ENCODE results near the gene MBOAT1. TPM values are rescaled to one million over a fixed set of nuclear protein-coding genes. Genes with fewer than 3 reads are reported as not detected.

The MBOAT1 gene
- polyA plus RNA-seq, 1 donor from 2014 or later: 3.1 TPM

DNA sequence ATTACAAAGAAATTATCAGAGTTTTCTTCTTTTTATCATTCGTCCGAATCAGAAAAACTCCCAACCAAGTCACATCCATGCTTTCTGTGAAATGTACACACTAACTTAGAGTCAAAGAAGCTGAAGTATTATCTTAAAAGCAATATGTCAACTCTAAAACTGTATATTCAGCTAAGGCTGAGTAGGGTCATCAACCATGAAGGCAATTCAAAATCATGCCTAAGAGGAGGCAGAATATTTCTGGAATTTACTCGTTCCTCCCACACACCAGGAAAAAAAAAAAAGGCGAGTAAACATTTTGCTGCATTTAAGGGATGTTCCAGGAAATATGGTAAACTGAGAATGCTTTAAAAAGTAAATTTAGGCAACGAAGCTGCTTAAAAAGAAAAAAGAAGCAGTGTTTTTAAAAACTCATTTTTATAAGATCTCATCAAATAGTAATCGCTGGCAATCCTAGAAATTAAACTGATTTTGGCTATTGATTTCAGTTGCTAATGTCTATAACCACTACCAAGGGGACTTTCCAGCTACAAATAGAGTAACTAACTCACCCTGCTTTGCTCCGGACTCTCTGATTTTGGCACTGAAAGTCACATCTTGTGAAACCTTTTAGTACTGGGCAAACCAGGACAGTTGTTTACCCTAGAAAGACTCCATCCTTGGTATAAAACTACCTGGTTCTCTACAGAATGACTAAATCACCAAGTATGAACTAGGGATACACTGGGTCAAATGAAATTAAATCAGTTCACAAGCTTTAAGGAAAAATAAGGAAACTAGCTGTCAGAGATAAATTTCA is 82.8 kb downstream of the MBOAT1 start:
- no peaks in the 10 kb centered on the region for H3K27me3 Mint-ChIP-seq
- no peak overlapping the region for H3K27ac Mint-ChIP-seq
- H3K4me3 Mint-ChIP-seq: no peak overlapping the region
- H3K4me1 Mint-ChIP-seq: peaks cover 0 to 3% (median 0%) of the 10 kb centered on the region in 3 donors
- peaks cover 0 to 1% (median 0%) of the 10 kb centered on the region in 3 donors for H3K9me3 Mint-ChIP-seq
- H3K36me3 Mint-ChIP-seq: peaks cover 6% of the 10 kb centered on the region

DNA sequence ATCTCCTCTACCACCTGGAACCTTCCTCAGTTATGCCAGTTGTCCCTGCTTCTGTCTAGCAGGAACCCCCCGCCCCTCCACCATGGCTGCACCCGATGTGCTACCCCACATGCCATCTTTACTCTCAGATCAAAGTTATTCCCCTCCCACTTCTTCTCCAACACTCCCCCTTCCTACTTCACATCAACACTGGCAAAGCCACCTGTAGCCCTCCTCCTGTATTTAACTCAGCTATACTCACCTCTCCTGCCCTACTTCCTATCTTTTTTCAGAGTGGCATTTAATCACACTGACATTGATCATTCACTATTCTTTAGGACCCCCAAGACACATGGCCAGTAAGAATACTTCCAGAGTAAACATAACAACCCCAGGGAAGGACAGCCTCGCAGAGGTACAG is 84.3 kb downstream of the MBOAT1 start:
- peaks cover 0 to 3% (median 0%) of the 10 kb centered on the region in 3 donors for H3K4me1 Mint-ChIP-seq
- no peaks in the 10 kb centered on the region for H3K27me3 Mint-ChIP-seq
- no peak overlapping the region for H3K4me3 Mint-ChIP-seq
- H3K9me3 Mint-ChIP-seq: peaks cover 0 to 1% (median 0%) of the 10 kb centered on the region in 3 donors
- H3K27ac Mint-ChIP-seq: no peak overlapping the region
- H3K36me3 Mint-ChIP-seq: peaks cover 7% of the 10 kb centered on the region

DNA sequence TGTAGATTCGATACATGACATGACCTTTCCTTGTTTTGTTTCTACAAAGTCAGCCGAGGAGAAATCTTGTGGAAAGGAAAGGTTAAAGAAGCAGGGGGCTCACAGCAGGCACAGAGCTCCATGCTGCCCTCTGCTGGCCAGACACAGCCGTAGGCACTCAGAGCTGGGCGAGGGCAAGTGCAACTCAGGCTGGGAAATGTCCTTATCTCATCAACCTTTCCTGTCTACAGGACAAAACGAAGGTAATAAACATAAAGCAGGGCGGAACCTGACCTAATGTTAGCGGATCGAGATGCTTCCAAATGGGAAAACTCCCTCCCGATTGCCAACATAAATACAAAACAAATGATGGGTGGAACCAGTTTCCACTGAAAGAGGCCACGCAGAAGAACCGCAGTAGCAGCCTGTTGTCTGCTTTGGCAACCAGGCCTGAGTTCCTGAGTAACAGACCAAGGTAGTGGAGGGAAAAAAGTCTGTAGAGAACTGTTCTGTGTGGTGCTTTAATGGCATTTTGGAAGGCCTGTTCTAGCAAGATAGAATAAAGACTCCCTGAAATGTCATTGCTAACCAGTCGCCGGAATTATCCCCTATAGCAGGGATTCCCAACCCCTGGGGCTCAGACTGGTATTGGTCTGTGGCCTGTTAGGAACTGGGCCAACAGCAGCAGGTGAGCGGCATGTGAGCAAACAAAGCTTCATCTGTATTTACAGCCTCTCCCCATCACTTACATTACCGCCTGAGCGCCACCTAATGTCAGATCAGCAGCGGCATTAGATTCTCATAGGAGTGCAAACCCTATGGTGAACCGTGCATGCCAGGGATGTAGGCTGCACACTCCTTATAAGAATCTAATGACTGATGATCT is 85.2 kb downstream of the MBOAT1 start:
- no peak overlapping the region for H3K27ac Mint-ChIP-seq
- H3K9me3 Mint-ChIP-seq: no peaks in the 10 kb centered on the region
- no peak overlapping the region for H3K4me3 Mint-ChIP-seq
- H3K27me3 Mint-ChIP-seq: no peaks in the 10 kb centered on the region
- peaks cover 0 to 3% (median 0%) of the 10 kb centered on the region in 3 donors for H3K4me1 Mint-ChIP-seq
- H3K36me3 Mint-ChIP-seq: peaks cover 7% of the 10 kb centered on the region

DNA sequence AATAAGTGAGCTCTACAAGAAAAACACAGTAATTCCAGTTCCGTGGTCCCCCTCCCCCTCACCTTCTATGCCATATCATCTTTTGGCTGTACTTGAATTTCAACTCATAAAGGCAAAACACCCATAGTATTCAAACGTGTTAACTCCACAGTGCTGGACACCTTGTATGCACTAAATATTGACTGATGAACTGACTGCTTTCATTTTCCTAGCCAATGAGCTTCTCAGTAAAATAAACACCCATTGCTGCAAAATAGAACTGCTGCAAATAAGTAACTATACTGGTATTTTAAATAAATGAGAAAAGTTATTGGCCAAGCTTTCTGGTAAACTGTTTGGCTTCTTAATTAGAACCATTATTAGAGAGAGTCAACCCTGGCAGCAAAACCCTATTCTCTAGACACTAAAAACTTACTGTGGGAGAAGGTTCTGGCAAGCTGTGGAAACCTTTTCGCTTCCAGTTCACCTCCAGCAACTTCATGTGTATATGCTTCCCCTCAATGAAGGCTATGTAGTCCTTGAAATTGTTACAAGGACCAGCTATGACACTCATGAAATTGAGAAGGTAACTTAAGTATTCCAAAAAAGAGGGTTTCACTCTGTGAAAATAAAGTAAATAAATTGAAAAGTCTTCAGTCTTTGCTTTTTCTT is 86.0 kb downstream of the MBOAT1 start:
- no peaks in the 10 kb centered on the region for H3K9me3 Mint-ChIP-seq
- peaks cover 0 to 3% (median 0%) of the 10 kb centered on the region in 3 donors for H3K4me1 Mint-ChIP-seq
- H3K27me3 Mint-ChIP-seq: no peaks in the 10 kb centered on the region
- no peak overlapping the region for H3K4me3 Mint-ChIP-seq
- H3K36me3 Mint-ChIP-seq: peaks cover 7% of the 10 kb centered on the region
- H3K27ac Mint-ChIP-seq: no peak overlapping the region

DNA sequence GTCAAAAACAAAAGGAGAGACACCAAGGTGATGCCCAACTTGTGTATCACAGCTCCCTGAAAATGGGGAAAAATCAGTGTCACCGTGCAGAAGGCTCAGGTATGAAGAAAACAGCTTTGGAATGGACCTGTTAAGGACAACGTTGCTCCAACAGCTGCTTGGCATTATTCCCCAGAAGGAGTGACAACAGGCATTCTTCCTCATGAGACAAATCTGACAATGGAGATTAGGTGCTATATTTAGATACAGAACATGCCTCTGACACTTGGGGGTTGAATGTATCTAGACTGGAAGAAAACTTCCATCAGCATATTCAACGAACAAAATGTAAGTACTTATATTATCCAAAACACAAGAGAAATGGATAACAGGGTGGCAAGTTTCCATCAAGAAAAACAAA is 87.7 kb downstream of the MBOAT1 start:
- Mint-ChIP-seq H3K27ac (no peak overlapping the region), H3K36me3 (peaks cover 4% of the 10 kb centered on the region), H3K27me3 (no peaks in the 10 kb centered on the region), H3K9me3 (no peaks in the 10 kb centered on the region), H3K4me1 (peaks cover 0 to 4% (median 0%) of the 10 kb centered on the region in 3 donors), H3K4me3 (no peak overlapping the region)

DNA sequence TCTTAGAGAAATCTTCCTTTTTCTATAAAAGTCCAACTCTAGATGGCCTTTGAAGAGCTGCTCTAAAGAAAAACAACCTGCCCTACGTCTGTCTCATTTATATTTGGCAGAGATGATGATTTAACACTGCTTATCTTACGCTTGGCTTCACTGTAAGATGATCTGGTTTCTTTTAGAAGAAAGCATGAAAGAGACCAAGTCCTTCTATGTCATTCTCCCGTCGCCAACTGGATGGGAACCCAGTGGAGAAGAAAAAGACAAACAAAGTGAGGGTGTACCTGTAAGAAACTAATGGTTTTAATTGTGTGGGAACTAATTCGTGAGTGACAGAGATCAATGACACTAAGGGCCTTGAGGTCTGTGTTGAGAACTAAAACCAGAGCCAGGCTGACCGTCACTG is 92.8 kb downstream of the MBOAT1 start:
- Mint-ChIP-seq H3K4me1 (peaks cover 0 to 1% (median 0%) of the 10 kb centered on the region in 3 donors), H3K27me3 (no peaks in the 10 kb centered on the region), H3K9me3 (no peaks in the 10 kb centered on the region), H3K4me3 (no peak overlapping the region), H3K27ac (no peak overlapping the region), H3K36me3 (peaks cover 3% of the 10 kb centered on the region)

DNA sequence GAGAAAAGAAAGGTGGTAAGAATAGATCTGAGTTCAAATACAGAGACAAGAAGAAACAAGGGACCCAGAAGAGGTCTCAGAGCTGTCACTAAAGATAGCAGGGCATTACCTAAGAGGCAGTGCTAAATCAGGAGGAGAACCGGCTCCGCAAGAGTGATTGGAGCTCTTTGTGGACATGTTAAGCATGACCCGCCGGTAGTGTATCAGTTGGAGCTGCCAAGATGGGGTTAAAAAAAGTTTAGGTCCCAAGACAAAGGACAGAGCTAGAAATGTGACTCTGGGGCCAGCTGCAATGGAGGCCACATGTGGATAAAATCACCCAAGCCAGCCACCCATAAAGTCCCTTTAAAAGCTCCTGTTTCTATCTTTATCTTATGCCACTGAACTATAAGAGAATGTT is 93.4 kb downstream of the MBOAT1 start:
- Mint-ChIP-seq H3K36me3 (peaks cover 1% of the 10 kb centered on the region), H3K27ac (no peak overlapping the region), H3K9me3 (no peaks in the 10 kb centered on the region)

DNA sequence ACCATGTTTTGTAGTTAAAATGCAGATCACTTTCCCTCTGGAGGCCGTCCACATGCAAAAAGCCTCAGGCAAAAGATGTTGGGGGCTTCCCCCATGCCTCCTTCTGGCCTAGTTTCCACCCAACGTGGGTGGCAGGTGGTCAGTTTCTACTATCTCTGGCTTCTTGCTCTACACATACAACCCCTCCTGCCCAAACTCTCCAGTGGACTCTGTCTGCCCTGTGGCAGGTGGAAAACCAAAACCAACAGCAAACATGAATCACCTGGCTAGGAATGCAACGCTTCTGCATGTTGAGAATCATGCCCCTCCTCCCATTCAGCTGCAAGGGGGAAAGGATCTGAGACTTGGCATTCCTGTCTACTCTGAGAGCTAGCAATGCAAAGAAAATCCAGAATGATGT is 94.8 kb downstream of the MBOAT1 start:
- Mint-ChIP-seq H3K9me3 (no peaks in the 10 kb centered on the region), H3K27me3 (no peaks in the 10 kb centered on the region), H3K36me3 (peaks cover 1% of the 10 kb centered on the region), H3K4me3 (no peak overlapping the region), H3K27ac (no peak overlapping the region), H3K4me1 (peaks cover 0 to 1% (median 0%) of the 10 kb centered on the region in 3 donors)

More for the DNA sequence above, 93.4 kb downstream of the MBOAT1 start:
- peaks cover 0 to 1% (median 0%) of the 10 kb centered on the region in 3 donors for H3K4me1 Mint-ChIP-seq
- no peak overlapping the region for H3K4me3 Mint-ChIP-seq
- H3K27me3 Mint-ChIP-seq: no peaks in the 10 kb centered on the region

DNA sequence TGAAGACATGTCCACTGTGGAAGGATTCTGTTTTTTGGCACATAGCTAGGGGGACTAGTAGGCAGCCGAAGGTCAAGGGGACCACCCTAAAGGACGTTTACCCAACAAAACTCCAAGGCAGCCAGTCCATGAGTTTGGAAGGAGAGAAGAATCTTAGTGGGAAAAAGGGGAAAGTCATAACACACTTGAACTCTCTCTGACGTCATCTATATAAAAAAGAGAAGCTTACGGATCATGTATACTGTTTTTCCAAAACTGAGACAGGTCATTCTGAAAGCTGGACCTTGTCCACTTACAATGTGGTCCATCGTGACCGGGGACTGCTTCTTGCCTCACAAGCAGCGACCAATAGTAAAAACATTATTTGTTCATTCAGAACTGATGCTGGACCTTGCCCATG is 95.5 kb downstream of the MBOAT1 start:
- Mint-ChIP-seq H3K36me3 (peaks cover 1% of the 10 kb centered on the region), H3K4me1 (peaks cover 0 to 1% (median 0%) of the 10 kb centered on the region in 3 donors), H3K4me3 (no peak overlapping the region), H3K27ac (no peak overlapping the region), H3K9me3 (no peaks in the 10 kb centered on the region), H3K27me3 (no peaks in the 10 kb centered on the region)

DNA sequence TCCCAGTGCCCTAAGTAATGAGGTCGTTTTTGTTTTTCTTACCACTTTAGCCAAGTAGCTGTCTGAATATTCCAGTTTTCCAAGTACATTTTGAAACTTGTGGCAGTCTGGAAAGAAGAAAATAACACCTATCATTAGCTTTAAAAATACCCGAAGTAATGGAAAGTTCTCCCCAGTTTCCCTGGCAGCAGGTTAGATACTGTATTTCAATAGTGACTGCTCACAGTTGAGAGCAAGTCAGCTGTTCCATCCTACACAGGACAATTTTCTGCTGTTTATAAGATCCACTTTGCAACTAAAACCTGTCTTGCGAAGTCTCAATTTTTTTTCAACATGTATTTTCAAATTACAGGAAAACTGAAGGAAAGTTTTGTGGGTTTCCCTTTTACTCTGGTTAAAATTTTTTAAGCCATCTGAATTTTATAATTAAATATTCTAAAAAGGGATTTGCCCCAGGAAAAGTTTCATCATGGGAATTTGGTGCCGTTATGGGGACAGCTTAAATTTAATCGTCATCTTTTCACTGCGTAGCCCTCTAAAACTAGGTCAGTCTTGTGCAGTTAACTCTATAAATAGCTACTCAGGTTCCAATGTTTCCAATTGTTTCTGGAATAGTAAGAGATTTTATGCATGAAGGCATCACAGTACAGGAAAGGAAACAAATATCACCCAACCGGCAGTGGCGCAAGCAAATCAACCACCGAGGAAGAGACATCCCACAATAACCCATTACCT is 96.9 kb downstream of the MBOAT1 start:
- Mint-ChIP-seq H3K27ac (no peak overlapping the region), H3K4me3 (no peak overlapping the region), H3K9me3 (no peaks in the 10 kb centered on the region), H3K27me3 (no peaks in the 10 kb centered on the region), H3K4me1 (peaks cover 0 to 1% (median 0%) of the 10 kb centered on the region in 3 donors), H3K36me3 (peaks cover 3% of the 10 kb centered on the region)

DNA sequence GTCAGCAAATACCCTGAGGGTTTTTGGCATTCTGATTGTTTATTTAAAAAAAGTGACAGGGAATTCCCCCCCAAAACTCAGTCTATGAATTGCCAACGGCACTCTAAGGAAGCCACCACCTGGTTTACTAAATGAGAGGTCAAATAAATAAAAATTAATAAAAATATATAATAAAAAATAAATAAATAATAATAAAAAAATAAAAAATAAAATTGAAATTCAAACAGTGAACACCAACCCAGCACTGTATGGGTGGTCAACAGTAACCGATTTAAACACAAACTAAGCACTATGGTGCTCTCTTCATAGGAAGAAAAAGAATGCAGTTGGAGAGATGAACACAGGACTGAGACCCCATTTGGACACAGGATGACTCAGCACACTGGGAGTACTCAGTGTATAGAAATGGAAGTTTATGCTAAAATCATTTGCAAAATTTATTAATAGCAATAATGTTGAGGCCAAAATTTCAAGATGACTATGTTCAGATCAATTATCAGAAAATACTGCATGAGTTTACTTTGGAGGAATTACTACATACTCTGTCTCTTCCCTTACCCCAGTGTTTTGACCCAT is 98.5 kb downstream of the MBOAT1 start:
- no peaks in the 10 kb centered on the region for H3K27me3 Mint-ChIP-seq
- no peaks in the 10 kb centered on the region for H3K9me3 Mint-ChIP-seq
- no peak overlapping the region for H3K27ac Mint-ChIP-seq
- H3K4me3 Mint-ChIP-seq: no peak overlapping the region
- no peaks in the 10 kb centered on the region for H3K4me1 Mint-ChIP-seq
- H3K36me3 Mint-ChIP-seq: peaks cover 6% of the 10 kb centered on the region

DNA sequence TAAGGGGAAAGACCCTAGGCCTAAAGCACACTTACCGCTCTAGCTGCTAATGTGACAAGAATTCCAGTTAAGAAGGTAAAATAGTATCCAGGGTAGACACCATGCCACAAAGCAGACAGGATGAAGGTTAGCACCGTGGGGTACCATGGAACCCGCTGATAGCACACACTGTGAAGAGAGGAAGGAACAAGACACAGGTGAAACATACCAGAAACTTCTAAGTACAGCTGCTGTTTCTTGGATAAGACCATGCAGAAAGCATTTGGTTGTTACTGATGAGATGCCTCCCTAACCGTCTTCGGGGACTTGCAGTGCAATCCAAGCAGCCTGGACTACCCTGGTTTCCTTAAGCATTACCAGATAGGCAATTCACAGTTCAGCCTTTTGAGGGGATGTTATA is 99.4 kb downstream of the MBOAT1 start:
- no peaks in the 10 kb centered on the region for H3K27me3 Mint-ChIP-seq
- no peak overlapping the region for H3K4me3 Mint-ChIP-seq
- H3K36me3 Mint-ChIP-seq: peaks cover 6% of the 10 kb centered on the region
- no peaks in the 10 kb centered on the region for H3K9me3 Mint-ChIP-seq
- no peaks in the 10 kb centered on the region for H3K4me1 Mint-ChIP-seq
- no peak overlapping the region for H3K27ac Mint-ChIP-seq

DNA sequence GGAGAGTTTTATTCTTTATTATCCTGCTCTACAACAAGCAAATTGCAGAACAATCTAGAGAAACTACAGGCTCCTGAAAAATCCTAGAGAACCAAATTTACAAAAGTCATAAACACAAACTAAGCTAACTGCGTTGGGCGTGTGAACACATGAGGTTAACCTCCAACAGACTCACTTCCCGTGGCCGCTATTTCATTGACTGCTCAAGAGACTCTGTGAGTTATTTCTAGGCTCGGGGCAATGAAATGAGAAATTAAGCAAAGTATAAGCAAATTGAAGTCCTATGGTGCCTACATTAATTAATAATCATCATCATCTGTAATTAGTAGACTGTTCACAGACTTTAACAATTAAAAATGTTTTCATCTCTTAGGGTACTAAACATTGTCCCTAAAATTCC is 100.0 kb downstream of the MBOAT1 start:
- H3K4me1 Mint-ChIP-seq: no peaks in the 10 kb centered on the region
- H3K9me3 Mint-ChIP-seq: no peaks in the 10 kb centered on the region
- H3K27me3 Mint-ChIP-seq: no peaks in the 10 kb centered on the region
- no peak overlapping the region for H3K4me3 Mint-ChIP-seq
- H3K36me3 Mint-ChIP-seq: peaks cover 7% of the 10 kb centered on the region
- H3K27ac Mint-ChIP-seq: no peak overlapping the region

DNA sequence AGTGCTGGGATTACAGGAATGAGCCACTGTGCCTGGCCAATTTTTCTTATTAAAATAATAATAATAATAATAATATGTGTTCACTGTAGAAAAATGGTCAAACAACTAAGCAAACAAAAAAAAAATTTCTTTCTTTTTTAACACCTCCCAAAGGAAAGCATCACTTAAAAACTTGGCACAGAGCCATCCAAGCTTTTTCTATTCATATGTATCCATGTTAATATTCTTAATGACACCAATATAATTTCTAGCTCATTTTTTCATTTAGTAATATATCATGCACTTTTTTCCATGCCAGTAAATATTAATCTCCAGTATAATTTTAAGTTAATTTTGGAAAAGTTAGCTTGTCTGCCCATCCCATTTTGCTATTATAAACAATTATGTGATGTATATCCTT is 101.8 kb downstream of the MBOAT1 start:
- Mint-ChIP-seq H3K4me1 (no peaks in the 10 kb centered on the region), H3K27ac (no peak overlapping the region), H3K27me3 (no peaks in the 10 kb centered on the region), H3K36me3 (peaks cover 6% of the 10 kb centered on the region), H3K9me3 (peaks cover 0 to 1% (median 0%) of the 10 kb centered on the region in 3 donors), H3K4me3 (no peak overlapping the region)

Data from IgD-negative memory B cell (primary cell).